Measurements from ENCODE around the gene CTSE.

DNA sequence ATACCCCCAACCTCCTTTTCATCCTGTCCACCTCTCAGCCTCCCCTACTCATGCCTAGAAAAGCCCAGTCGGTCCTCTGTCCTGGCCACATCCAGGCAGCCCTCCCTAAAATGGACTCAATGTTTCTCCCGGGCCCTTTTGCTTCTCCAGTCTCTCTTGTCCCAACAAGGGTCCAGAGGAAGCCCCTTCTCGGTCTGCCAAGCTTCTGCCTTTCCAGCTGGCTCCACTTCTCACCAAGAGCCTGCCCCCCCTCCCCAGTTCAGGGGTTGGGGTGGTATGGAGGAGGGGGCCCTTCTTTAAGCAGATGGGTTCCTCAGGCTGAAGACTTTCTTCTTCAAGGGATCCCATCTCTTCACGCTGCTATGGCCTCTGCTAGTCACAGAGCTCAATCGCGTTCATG, 44.4 kb downstream of the CTSE start:
- TF ChIP-seq, protein P1, sequence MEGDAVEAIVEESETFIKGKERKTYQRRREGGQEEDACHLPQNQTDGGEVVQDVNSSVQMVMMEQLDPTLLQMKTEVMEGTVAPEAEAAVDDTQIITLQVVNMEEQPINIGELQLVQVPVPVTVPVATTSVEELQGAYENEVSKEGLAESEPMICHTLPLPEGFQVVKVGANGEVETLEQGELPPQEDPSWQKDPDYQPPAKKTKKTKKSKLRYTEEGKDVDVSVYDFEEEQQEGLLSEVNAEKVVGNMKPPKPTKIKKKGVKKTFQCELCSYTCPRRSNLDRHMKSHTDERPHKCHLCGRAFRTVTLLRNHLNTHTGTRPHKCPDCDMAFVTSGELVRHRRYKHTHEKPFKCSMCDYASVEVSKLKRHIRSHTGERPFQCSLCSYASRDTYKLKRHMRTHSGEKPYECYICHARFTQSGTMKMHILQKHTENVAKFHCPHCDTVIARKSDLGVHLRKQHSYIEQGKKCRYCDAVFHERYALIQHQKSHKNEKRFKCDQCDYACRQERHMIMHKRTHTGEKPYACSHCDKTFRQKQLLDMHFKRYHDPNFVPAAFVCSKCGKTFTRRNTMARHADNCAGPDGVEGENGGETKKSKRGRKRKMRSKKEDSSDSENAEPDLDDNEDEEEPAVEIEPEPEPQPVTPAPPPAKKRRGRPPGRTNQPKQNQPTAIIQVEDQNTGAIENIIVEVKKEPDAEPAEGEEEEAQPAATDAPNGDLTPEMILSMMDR (IDR thresholded peaks at IDR 0.05): no peak
- no peak for TF ChIP-seq POLR2A (IDR thresholded peaks at IDR 0.05)
- no peak for TF ChIP-seq EP300 (IDR thresholded peaks at IDR 0.05)

Measured in ovary (tissue), 3 donors.